Retina (tissue), 1 donor: ENCODE measurements around the gene PHF2.

Source experiments
- DNase-seq: peaks from one replicate; pipeline ENCODE4 v3.0.0-alpha.2; 2016

PHF2 gene

DNA sequence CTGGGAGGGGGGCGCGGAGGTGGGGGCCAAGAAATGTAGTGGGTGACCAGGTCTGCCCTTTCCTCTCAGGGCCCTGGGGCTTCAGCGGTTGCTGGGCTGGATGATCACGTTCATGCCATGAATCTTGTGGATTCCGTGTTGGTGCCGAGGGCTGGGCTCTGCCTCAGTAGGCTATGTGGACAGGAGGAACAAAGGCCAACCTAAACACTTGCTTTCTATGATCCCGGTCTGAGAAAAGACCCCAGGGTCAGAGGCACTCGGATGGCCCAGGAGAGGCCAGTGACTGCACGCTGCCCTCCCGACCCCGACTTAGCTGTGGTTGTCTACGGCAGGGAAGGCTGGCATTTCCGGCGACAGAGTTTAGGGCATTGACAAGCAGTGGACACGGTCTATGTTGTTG, 26.6 kb downstream of the PHF2 start:
- no peak for DNase-seq

GRCh38 chr9:93603906-93604326, 27.5 kb downstream of the PHF2 start:
- no peak for DNase-seq

GRCh38 chr9:93606187-93606586, 29.8 kb downstream of the PHF2 start:
- no peak for DNase-seq

DNA sequence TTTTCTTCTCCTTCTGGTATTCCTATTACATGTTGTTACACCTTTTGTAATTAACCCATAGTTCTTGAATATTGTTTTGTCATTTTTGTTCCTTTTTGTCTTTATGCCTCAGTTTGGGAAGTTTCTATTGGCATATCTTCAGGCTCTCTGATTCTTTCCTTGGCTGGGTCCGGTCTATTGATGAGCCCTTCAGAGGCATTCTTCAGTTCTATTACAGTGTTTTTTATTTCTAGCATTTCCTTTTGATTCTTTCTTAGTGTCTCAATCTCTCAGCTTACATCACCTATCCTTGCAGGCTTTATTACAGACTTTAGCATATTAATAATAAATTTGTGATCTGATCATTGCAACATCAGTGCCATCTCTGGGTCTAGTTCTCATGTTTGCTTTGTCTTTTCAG, 33.8 kb downstream of the PHF2 start:
- no peak for DNase-seq

DNA sequence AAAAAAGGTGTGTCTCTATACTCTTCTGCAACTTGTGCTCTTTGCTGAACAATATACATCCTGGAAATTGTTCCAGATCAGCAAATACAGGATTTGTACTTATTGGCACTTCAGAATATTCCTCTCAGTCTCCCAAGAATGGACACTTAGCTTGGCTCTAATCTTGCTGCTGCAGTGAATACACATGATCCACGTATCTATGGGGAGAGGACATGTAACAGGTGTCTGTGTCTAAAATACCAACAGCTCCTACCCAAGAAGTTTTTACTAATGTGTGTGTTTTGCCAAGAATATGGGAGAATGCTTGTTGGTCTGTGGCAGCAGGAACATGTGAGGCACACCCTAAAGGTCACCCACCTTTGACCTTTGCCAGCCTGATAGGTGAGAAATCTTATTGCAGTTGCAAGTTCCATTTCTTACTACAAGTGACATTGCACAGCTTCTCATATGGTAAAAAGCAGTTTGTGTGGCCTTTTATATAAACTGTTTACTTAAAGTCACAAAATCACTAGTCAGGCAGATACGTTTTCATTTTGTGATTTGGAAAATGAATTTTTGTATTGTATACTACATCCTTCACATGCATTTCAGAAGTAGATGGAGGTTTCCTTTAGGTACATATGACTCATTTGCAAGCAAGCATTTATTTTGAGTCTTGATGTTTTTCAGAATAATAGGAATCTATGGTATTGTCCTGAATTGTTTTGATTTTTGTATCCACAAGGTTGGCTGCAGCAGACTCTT, 35.8 kb downstream of the PHF2 start:
- no peak for DNase-seq

- DNase-seq: no peak
Measured at GRCh38 chr9:93612796-93613154, 36.4 kb downstream of the PHF2 start.

- no peak for DNase-seq
Measured at GRCh38 chr9:93613174-93613573, 36.8 kb downstream of the PHF2 start.

DNA sequence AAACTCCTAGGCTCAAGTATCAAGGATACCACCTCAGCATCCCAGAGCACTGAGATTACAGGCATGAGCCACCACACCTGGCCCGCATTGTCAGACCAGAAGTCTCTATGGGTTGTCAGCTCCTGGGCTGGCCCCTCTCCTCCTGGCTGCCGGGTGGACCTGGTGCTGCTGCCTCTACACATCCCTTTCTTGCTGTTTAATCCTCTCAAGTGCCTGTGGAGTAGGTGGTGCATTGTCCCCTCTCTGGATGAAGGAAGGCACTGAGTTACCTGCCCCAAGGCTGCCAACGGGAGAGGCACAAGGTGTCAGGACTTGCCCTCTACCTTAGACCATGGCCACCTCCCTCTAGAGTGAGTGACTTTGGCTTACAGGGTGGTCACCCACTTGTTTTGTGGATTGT, 37.4 kb downstream of the PHF2 start:
- DNase-seq: no peak

DNA sequence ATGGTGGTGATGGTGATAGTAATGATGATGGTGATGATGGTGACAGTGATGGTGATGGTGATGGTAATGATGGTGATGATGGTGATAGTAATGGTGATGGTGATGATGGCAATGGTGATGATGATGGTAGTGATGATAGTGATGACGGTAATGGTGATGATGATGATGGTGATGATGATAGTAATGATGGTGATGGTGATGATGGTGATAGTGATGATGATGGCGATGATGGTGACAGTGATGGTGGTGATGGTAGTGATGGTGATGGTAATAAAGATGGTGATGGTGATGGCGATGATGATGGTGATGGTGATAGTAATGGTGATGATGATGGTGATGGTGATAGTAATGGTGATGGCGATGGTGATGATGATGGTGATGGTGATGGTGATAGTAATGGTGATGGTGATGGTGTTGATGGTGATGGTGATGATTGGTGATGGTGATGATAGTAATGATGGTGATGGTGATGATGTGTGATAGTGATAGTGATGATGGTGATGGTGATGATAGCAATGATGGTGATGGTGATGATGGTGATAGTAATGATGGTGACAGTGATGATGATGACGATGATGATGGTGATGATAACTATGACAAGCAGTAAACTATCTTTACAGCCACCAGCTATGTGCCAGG, 38.6 kb downstream of the PHF2 start:
- no peak for DNase-seq

- DNase-seq: no peak
Measured at GRCh38 chr9:93616044-93616443, 39.7 kb downstream of the PHF2 start.

DNA sequence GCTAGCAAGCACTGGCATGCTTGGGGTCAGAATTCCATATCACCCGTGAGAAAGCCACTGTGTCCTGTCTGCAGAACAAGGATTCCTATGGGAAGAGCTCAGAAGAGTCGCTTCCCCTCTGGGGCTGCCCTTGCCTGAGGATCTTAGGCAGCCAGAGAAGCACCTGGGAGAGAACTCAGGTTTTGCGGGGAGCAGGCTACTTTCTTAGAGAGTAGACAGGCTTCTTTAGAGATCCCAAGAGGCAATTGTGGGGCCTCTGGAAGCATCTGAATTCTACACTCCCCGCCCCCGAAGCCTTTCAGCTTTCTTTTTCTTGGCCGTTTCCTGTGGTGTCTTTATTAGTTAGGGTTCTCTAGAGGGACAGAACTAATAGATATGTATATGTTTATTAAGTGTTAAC, 40.9 kb downstream of the PHF2 start:
- no peak for DNase-seq

- no peak for DNase-seq
Measured at GRCh38 chr9:93619272-93619775, 42.9 kb downstream of the PHF2 start.

DNA sequence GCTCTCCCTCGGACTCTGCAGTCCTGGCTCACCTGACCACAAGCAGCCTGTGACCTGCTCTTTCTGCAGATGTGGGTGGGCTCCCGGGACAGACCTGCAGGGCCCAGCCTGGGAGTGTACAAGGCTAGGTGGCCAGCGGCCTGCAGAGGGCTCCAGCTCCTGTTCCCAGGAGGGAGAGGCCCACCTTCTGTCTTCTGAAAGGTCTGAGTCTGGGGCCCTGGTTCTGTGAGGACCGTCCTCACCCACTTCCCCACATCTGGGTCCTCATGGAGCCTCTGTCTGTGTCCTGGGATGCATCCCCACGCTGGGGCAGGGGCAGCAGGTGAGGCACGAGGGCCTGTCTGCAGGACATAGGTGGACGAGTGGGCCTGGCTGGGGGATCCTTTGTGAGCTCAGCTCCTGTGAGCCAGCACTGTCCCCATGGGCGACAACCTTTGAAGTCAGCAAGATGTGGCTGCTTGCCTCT, 43.7 kb downstream of the PHF2 start:
- DNase-seq: no peak

- DNase-seq: no peak
Measured at GRCh38 chr9:93620881-93621820, 44.8 kb downstream of the PHF2 start.

DNA sequence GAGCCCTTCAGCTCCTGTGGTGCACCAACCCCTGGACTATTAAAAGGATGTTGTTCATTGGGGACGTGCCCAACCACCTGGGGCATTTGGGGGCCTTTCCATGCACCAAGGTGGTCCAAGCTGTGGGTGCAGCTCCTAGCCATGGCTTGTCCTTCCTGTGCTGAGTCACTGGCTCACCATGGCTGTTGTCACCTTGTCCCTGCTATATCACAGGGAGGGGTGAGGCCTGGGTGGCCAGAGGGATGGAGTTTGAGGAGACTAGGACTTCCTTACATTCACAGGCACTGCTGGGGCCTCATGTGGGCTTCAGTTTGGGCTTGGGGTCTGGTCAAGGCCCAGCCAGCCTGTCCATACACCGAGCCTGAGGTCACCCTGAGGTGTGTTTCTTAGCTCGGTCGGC, 45.5 kb downstream of the PHF2 start:
- DNase-seq: no peak

GRCh38 chr9:93622691-93623090, 46.3 kb downstream of the PHF2 start:
- DNase-seq: no peak

- no peak for DNase-seq
Measured at GRCh38 chr9:93623753-93624152, 47.4 kb downstream of the PHF2 start.

DNA sequence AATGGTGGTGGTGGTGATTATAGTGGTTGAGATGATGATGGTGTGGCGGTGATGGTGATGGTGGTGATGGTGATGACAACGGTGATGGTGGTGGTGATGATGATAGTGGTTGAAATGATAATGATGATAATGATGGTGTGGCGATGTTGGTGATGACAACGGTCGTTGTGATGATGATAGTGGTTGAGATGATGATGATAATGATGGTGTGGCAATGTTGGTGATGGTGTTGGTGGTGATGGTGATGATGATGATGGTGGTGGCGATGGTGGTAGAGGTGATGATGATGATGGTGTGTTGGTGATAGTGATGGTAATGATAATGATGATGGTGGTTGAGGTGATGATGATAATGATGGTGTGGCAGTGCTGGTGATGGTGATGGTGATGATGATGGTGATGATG, 48.0 kb downstream of the PHF2 start:
- no peak for DNase-seq

- DNase-seq: no peak
Measured at GRCh38 chr9:93624977-93625376, 48.6 kb downstream of the PHF2 start.

DNA sequence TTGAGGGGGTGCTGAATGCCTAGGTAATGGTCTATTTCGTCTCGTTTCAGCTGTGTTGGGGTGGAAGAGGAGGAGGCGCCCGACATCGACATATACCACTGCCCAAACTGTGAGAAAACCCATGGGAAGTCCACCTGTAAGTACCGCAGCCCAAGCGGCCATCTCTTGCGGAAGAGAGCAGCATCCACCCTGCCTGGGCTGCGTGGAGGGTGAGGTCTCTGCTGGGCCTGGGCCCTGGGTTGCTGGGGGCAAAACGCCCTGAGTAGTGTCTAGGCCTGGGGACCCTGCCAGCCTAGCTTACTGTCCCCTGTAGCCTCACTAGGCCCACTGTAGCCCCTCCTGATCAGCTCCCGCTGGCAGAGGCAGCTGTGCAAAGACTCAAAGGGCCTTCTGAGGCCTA, 53.5 kb downstream of the PHF2 start:
- no peak for DNase-seq

- no peak for DNase-seq
Measured at GRCh38 chr9:93630806-93631411, 54.5 kb downstream of the PHF2 start.

- no peak for DNase-seq
Measured at GRCh38 chr9:93633492-93634221, 57.3 kb downstream of the PHF2 start.
